Mucosa of rectum (tissue), 2 donors: Measurements from ENCODE around the gene SCGN.
"Not testable (repeated sequence)": the region's sequence is repeated elsewhere in the genome, so short reads cannot be mapped to it uniquely, and the experiment has no call there.

Source experiments
- H3K27ac ChIP-seq, 2 donors: one replicate each; pipeline ENCODE4 v1.7.0; 2013; ENCODE audit warnings: inconsistent platforms in 2 of 2, low read depth in 2 of 2, low read length in 2 of 2
- H3K27me3 ChIP-seq, 2 donors: one replicate each; pipeline ENCODE4 v1.7.0; 2013; ENCODE audit warnings: low read length in 2 of 2; ENCODE audit not compliant: control insufficient read depth in 2 of 2, insufficient read depth in 2 of 2
- H3K36me3 ChIP-seq, 2 donors: one replicate each; pipeline ENCODE4 v1.7.0; 2013; ENCODE audit warnings: low read length in 2 of 2; ENCODE audit not compliant: control insufficient read depth in 2 of 2, insufficient read depth in 2 of 2
- H3K4me1 ChIP-seq, 2 donors: one replicate each; pipeline ENCODE4 v1.7.0; 2013; ENCODE audit warnings: low read length in 2 of 2, mild to moderate bottlenecking in 1 of 2; ENCODE audit not compliant: control insufficient read depth in 2 of 2, insufficient read depth in 2 of 2
- H3K4me3 ChIP-seq, 2 donors: one replicate each; pipeline ENCODE4 v1.7.0; 2013; ENCODE audit warnings: low read length in 2 of 2
- H3K9ac ChIP-seq, 2 donors: one replicate each; pipeline ENCODE4 v1.7.0; 2013; ENCODE audit warnings: low read length in 2 of 2, low read depth in 1 of 2, mild to moderate bottlenecking in 1 of 2
- H3K9me3 ChIP-seq, 2 donors: one replicate each; pipeline ENCODE4 v1.7.0; 2013; ENCODE audit warnings: low read length in 2 of 2; ENCODE audit not compliant: control insufficient read depth in 2 of 2
- donor health status: healthy.
- donor health status: Normal muscosa, but diverticular disease.

The SCGN gene

DNA sequence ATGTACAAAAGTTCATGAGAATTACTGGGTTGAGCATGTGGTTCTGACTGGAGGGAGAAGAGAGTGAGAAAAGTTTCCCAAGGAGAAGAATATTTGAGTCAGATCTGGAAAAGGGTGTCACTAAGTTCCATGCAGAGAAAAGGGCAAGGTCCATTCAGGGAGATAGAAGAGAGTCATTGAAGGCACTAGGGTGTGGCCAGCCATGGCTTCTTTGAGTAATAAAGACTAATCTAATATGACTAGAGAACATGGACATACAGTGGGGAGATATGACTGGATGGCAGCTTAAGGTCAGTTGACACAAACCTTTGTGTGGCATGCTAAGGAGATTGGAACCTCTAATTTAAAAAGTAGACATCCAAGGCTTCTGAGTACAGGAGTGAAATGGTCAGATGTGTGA is 91.9 kb downstream of the SCGN start:
- Histone ChIP-seq H3K36me3 (no peaks in the 10 kb centered on the region), H3K9me3 (no peaks in the 10 kb centered on the region), H3K4me3 (peak overlapping the region; percentile 11 to 34), H3K4me1 (peaks cover 8 to 13% of the 10 kb centered on the region in 2 donors), H3K27ac (peak overlapping the region; percentile 49 to 57), H3K9ac (no peak overlapping the region), H3K27me3 (no peaks in the 10 kb centered on the region)

DNA sequence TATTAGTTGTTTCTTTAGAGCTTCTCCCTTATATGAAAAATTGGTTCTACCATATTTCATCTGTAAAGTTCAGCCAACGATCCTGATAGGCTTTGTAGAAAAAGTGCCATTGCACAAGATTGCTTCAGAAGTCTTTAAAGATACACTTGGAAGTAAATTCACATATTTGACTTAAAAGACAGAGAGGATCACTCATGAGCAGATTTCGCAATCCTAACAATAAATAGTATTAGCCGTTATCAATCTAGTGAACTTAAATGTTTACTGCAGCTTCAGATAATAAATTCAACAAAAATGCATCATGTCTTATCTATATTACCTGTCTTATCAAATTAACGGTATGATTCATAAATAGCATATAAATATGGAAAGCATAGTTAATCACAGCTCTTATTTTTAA is 93.8 kb downstream of the SCGN start:
- no peaks in the 10 kb centered on the region for H3K9me3 ChIP-seq
- H3K4me1 ChIP-seq, result peaks cover 15 to 28% of the 10 kb centered on the region in 2 donors
- H3K4me3 ChIP-seq, result no peak overlapping the region
- no peaks in the 10 kb centered on the region for H3K27me3 ChIP-seq
- H3K36me3 ChIP-seq, result no peaks in the 10 kb centered on the region
- H3K27ac ChIP-seq, result no peak overlapping the region
- H3K9ac ChIP-seq, result no peak overlapping the region

DNA sequence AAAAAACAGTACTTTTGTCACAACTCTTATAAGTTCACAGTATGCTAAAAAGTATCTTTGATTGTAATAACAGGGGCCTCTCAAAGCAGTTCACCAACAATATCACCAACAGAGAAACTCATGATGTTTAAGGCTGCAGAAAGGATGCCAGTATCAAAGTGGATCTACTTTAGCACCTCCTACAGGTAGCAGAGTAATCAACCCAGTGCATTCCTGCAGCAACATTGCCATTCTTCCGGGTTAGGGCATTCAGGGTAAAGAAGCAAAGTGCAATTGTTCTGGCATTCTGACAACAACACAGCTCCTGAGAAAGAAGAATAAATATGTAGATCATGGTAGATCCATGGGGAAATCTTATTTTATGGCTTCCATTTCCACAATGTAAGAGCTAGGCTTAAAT is 95.0 kb downstream of the SCGN start:
- Histone ChIP-seq H3K9me3 (no peaks in the 10 kb centered on the region), H3K4me1 (peaks cover 15 to 36% of the 10 kb centered on the region in 2 donors), H3K9ac (no peak overlapping the region), H3K27ac (peak overlapping the region; percentile 45 to 60), H3K4me3 (no peak overlapping the region), H3K36me3 (no peaks in the 10 kb centered on the region), H3K27me3 (no peaks in the 10 kb centered on the region)

DNA sequence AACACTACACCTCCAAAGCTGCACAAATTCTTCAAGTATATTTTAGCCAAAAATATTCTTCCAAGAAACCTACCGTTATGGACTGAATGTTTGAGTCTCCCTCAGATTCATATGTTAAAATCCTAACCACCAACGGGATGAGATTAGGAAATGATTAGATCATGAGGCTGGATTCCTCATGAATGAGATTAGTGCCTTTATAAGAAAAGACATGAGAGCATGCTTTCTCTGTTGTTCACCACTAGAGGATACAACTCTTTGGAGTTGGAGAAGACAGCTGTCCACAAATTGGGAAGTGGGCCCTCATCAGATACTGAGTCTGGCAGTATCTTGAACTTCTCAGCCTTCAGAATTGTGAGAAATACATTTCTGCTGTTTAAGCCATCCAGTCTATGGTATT is 95.5 kb downstream of the SCGN start:
- Histone ChIP-seq H3K4me1 (peaks cover 19 to 39% of the 10 kb centered on the region in 2 donors), H3K4me3 (no peak overlapping the region), H3K9me3 (no peaks in the 10 kb centered on the region), H3K36me3 (no peaks in the 10 kb centered on the region), H3K27me3 (no peaks in the 10 kb centered on the region), H3K9ac (no peak overlapping the region), H3K27ac (peak overlapping the region; percentile 45 to 60)

DNA sequence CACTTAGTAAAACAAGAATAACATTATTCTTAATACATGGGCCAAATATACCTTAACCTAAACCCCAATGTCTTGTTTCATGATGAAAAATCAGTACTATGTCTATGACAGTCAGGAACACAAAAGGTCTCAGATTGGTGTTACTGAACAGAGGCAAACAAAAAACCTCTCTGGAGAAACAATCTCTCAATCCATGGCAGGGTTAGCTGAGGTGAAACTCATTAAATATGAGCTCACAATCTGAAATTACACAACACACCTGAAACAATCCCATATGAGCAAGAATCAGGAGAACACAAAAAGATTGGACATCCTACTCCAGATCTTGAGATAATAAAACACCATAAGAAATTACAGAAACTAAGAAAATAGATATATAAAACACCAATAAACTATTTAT is 96.0 kb downstream of the SCGN start:
- H3K27ac ChIP-seq, result peak overlapping the region in 1 of 2 donors; percentile 45
- no peaks in the 10 kb centered on the region for H3K27me3 ChIP-seq
- H3K36me3 ChIP-seq, result no peaks in the 10 kb centered on the region
- H3K4me1 ChIP-seq, result peaks cover 20 to 39% of the 10 kb centered on the region in 2 donors
- H3K9ac ChIP-seq, result no peak overlapping the region
- no peaks in the 10 kb centered on the region for H3K9me3 ChIP-seq
- H3K4me3 ChIP-seq, result no peak overlapping the region

DNA sequence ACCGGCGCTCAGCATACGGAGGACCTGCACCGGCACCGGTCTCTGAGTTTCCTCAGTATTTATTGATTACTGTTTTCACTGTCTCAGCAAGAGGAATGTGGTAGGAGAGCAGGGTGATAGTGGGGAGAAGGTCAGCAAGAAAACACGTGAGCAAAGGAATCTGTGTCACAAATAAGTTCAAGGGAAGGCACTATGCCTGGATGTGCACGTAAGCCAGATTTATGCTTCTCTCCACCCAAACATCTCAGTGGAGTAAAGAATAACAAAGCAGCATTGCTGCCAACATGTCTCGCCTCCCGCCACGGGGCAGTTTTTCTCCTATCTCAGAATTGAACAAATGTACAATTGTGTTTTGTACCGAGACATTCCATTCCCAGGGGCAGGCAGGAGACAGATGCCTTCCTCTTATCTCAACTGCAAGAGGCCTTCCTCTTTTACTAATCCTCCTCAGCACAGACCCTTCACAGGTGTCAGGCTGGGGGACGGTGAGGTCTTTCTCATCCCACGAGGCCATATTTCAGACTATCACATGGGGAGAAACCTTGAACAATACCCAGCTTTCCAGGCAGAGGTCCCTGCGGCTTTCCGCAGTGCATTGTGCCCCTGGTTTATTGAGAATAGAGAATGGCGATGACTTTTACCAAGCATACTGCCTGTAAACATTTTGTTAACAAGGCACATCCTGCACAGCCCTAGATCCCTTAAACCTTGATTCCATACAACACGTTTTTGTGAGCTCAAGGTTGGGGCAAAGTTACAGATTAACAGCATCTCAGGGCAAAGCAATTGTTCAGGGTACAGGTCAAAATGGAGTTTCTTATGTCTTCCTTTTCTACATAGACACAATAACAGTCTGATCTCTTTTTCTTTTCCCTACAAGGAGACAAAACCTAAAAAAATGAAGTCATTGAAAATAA is 96.8 kb downstream of the SCGN start:
- not testable (repeated sequence) for H3K9ac ChIP-seq, H3K4me3 ChIP-seq, H3K36me3 ChIP-seq, H3K9me3 ChIP-seq, H3K27me3 ChIP-seq
- Histone ChIP-seq H3K27ac (peak overlapping the region; percentile 80 to 82), H3K4me1 (peaks cover 22 to 39% of the 10 kb centered on the region in 2 donors)

DNA sequence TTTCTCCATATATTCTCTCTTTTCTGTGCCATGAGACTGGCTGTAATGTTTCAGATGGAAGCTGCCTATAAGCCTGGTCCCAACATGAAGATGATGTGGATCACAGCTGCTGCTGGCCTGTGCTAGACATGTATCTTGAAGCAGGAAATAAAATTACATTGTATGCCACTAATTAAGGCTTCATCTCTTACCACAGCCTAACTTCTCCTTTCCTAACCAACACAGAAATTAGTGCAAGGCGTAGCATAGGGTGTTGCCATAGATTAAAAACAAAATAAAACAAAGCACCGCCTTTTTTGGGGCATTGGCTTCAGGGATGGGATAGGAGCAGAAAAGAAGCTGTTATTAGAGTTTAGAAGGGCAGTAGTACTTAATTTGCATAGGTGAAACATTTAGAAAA is 97.8 kb downstream of the SCGN start:
- Histone ChIP-seq H3K9ac (no peak overlapping the region), H3K36me3 (no peaks in the 10 kb centered on the region), H3K9me3 (no peaks in the 10 kb centered on the region), H3K4me3 (no peak overlapping the region), H3K4me1 (peaks cover 25 to 44% of the 10 kb centered on the region in 2 donors), H3K27ac (peak overlapping the region; percentile 80 to 82), H3K27me3 (no peaks in the 10 kb centered on the region)

DNA sequence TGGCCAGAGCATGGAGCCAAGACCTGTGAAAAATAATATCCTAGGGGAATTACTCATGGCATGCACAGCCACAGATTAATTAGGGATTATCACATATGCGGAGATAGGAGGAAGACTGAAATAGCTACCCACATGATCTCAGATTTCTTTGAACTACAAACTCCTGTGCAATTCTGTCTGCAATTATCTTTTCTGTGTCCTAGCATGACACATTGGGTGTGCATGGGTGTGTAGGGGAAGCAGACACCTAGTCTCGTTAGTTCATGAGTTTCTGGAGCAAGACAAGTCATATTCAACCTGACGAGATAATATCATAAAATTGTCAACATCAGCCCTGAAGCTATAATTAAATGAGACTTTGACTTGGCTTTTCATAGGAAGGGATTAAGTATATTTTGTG is 98.9 kb downstream of the SCGN start:
- Histone ChIP-seq H3K27me3 (no peaks in the 10 kb centered on the region), H3K9me3 (no peaks in the 10 kb centered on the region), H3K27ac (peak overlapping the region; percentile 80 to 82), H3K4me1 (peaks cover 23 to 51% of the 10 kb centered on the region in 2 donors), H3K9ac (peak overlapping the region in 1 of 2 donors; percentile 37), H3K36me3 (no peaks in the 10 kb centered on the region), H3K4me3 (no peak overlapping the region)
